Measurements from ENCODE around the gene HDGFL1. TPM values are rescaled to one million over a fixed set of nuclear protein-coding genes. Genes with fewer than 3 reads are reported as not detected.

HDGFL1 gene
- total and polyA plus RNA-seq, 2 experiments from 2014 or later: not detected

- Histone ChIP-seq H3K4me1 (ENCODE audit: insufficient read depth) (no peaks in the 10 kb centered on the region), H3K27ac (no peak overlapping the region), H3K4me3 (no peak overlapping the region), H2AFZ (no peak overlapping the region), H3K4me2 (no peak overlapping the region), H3K9me3 (ENCODE audit: low read depth) (no peaks in the 10 kb centered on the region), H3K9me2 (replicated peaks; ENCODE audit: insufficient read depth) (no peaks in the 10 kb centered on the region), H3K36me3 (replicated peaks; ENCODE audit: insufficient read depth, low read depth) (no peaks in the 10 kb centered on the region), H4K20me1 (ENCODE audit: insufficient read depth, poor library complexity, severe bottlenecking) (no peaks in the 10 kb centered on the region), H3K79me2 (no peaks in the 10 kb centered on the region), H3K27me3 (no peaks in the 10 kb centered on the region)
- TF ChIP-seq EZH2phosphoT487 (IDR thresholded peaks at IDR 0.05; ENCODE audit: low read depth, severe bottlenecking, unreplicated experiment) (no peak), CTCF (IDR thresholded peaks at IDR 0.05; ENCODE audit: poor library complexity) (no peak), EZH2 (IDR thresholded peaks at IDR 0.05; ENCODE audit: borderline replicate concordance) (no peak)
- 92% methylated on average over 5 of the region's 5 CpGs for WGBS (ENCODE audit: low lambda C conversion rate, missing lambda C conversion rate)
- DNase-seq (ENCODE audit: low spot score): no peak
These were observed 11.0 kb downstream of the HDGFL1 start for GRCh38 chr6:22580337-22580736.

DNA sequence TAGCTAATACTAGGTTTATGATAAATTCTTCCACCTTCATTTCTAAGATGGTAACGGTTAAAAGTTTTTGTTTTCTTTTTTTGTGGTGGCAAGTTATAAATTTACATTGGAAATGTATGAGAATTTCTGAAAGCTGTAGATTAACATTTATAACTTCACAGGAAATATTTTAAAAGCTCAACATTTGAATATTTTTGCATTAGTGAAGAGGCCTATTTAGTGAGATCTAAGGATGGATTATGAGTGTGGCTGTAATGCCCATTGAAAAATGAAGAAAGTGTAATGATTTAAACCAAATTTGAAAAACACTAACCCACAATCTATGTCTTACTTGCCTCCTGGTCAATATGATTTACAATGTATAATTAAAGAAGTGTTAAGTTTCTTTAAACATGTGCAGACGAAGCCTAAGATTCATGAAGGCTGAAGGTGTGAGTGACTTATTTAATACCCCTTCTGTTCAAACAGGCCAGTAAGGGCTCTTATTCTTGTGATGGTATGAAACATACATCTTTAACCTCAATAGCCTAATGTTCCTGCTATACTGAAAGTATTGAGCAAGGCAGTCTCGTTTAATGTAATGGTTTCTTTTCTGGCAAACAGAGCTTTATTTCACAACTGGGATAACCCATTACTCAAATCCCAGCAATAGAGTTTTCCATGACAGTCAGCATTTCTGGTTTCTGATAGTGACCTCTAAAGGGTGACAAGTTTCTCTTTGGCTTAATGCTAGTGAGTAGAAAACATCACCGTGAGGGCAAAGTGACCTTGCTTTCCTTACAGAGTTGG lies 13.2 kb downstream of the HDGFL1 start:
- Histone ChIP-seq H3K27me3 (no peaks in the 10 kb centered on the region), H3K4me2 (no peak overlapping the region), H3K9me2 (replicated peaks; ENCODE audit: insufficient read depth) (no peaks in the 10 kb centered on the region), H3K4me3 (no peak overlapping the region), H4K20me1 (ENCODE audit: insufficient read depth, poor library complexity, severe bottlenecking) (no peaks in the 10 kb centered on the region), H3K36me3 (replicated peaks; ENCODE audit: insufficient read depth, low read depth) (no peaks in the 10 kb centered on the region), H3K4me1 (ENCODE audit: insufficient read depth) (no peaks in the 10 kb centered on the region), H3K79me2 (no peaks in the 10 kb centered on the region), H3K9me3 (ENCODE audit: low read depth) (no peaks in the 10 kb centered on the region), H2AFZ (no peak overlapping the region), H3K27ac (peak overlapping the region; percentile 54)
- DNase-seq (ENCODE audit: low spot score): no peak
- TF ChIP-seq EZH2phosphoT487 (IDR thresholded peaks at IDR 0.05; ENCODE audit: low read depth, severe bottlenecking, unreplicated experiment) (no peak), CTCF (IDR thresholded peaks at IDR 0.05; ENCODE audit: poor library complexity) (no peak), EZH2 (IDR thresholded peaks at IDR 0.05; ENCODE audit: borderline replicate concordance) (no peak)
- 79% methylated on average over 4 of the region's 4 CpGs for WGBS (ENCODE audit: low lambda C conversion rate, missing lambda C conversion rate)

- Histone ChIP-seq H3K4me2 (no peak overlapping the region), H3K9me3 (ENCODE audit: low read depth) (no peaks in the 10 kb centered on the region), H3K9me2 (replicated peaks; ENCODE audit: insufficient read depth) (no peaks in the 10 kb centered on the region), H3K4me3 (no peak overlapping the region), H3K27me3 (no peaks in the 10 kb centered on the region), H2AFZ (no peak overlapping the region), H3K36me3 (replicated peaks; ENCODE audit: insufficient read depth, low read depth) (no peaks in the 10 kb centered on the region), H4K20me1 (ENCODE audit: insufficient read depth, poor library complexity, severe bottlenecking) (no peaks in the 10 kb centered on the region), H3K4me1 (ENCODE audit: insufficient read depth) (no peaks in the 10 kb centered on the region), H3K27ac (peak overlapping the region; percentile 54), H3K79me2 (no peaks in the 10 kb centered on the region)
- WGBS (ENCODE audit: low lambda C conversion rate, missing lambda C conversion rate): 87% methylated on average over 5 of the region's 5 CpGs
- DNase-seq (ENCODE audit: low spot score): no peak
- TF ChIP-seq EZH2 (IDR thresholded peaks at IDR 0.05; ENCODE audit: borderline replicate concordance) (no peak), CTCF (IDR thresholded peaks at IDR 0.05; ENCODE audit: poor library complexity) (no peak), EZH2phosphoT487 (IDR thresholded peaks at IDR 0.05; ENCODE audit: low read depth, severe bottlenecking, unreplicated experiment) (no peak)
These were observed 13.9 kb downstream of the HDGFL1 start for GRCh38 chr6:22583230-22583629.

Data from hepatocyte (in vitro differentiated cells).